Stimulated activated CD4-positive, alpha-beta T cell treated with anti-CD3 and anti-CD28 coated beads, TNF-alpha, amount 100 ng/mL, for 1 hour (primary cell): ENCODE results near the gene ATP9B.

Source experiments
- DNase-seq, 3 donors: peaks; one replicate each; pipeline ENCODE4 v3.0.0-alpha.2; 2020; ENCODE audit warnings: low read depth in 3 of 3, low spot score in 1 of 3

The ATP9B gene

DNA sequence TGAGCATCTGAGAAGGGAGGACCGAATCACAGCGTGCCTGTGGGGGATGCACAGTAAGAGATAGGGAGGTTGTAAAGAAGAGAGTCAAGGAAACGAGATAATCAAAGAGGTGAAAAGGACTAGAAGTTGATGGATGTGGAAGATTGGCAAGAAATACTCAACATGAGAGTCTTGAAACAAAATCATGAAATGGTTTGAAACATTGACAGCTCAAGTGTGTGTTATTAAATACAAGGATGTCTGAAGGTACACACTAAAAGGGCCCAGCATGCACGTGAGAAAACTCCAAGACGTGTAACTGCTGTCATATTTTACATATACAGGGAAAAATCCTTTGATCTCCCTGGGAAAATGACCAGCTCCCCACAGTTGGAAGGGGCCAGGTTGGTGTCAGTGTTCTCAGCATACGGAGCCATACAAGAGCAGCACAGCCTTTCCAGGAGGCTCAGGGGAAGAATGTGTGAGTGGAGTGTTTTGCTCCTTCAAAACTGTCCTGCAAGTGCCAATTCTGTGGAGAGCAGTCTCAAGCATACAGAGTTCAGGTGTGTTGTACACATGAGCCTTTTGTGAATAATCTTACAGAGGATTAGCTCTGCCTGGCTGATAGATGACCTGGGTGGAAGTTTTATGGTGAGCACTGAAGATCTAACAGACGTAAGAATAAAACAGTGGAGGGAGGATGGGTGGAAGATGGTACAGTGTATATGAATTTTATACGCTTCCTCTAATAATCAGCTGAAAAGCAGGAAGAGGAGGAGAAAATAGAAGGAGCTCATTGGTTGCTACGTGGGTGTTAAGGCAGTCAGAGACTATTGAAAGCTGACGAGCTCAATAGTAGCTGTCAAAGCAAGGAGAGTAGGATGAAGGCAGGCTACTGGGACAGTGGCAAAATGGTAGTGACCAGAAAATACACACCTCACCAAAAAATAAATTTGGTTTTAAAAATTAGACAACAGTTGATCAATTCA, 126.8 kb downstream of the ATP9B start:
- no peak for DNase-seq

GRCh38 chr18:79197531-79197930, 128.3 kb downstream of the ATP9B start:
- no peak for DNase-seq

- no peak for DNase-seq
Observed at GRCh38 chr18:79199691-79200374, 130.6 kb downstream of the ATP9B start.

GRCh38 chr18:79200546-79201268, 131.5 kb downstream of the ATP9B start:
- DNase-seq = no peak

DNA sequence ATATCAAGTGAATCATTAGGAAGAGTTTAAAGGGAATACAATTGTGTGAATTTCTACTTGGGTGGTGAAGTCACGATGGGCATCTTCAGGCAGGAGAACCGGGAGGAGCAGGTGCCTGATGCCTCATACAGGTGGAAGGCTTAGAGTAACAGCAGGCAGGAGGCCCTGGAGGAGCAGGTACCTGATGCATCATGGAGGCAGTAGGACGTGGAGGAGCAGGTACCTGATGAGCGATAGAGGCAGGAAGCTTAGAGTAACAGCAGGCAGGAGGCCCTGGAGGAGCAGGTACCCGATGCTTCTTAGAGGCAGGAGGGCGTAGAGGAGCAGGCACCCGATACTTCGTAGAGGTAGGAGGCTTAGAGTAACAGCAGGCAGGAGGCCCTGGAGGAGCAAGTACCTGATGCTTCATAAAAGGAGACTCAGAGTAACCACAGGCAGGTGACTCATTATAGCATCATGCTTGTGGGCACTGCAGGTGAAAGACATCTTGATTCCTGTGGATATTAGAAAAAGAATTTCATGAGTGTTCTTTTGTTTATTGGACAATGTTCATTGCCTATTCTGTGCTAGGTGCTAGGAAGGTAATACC, 133.9 kb downstream of the ATP9B start:
- peak in 2 of 3 donors; percentile 1 to 8 for DNase-seq

DNA sequence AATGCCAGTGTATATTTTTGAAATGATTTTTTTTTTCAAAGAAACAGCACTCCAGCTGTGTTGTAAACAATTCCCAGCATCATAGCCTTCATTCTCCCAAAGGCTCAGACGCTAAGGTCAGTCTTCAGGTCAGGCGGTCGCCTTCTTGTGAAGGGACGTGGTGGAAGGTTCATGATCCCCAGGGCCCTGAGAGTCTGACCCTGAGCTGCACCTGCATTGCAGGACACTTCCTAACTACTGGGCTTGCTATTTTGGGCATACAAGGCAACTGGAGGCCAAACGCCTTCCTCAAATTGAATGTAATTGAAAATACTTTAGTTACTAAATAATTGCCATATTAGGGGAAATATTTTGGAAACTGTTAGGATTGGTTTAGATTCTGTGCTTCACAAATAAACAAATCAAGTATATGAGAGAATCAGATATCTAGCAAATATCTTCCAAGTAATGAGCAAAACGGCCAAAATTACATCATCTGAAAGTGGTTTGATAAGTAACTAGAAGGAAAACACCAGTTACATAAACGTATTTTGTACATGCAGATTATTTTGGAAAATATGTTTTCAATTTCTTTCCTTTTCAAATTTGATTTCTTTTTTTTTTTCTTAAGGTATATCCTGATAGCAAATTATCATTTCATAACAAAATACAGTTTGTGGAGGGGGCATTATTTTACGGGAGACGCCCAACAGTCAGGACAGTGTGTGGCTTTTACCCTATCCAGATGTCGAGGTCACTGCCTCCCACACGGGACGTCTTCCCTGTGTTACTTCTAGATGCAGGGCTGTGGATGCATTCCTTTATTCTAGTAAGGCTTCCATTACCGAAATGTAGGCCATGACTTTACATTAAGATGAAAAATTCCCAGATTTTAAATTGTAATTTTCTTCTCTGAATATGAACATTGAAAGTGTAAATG, 136.0 kb downstream of the ATP9B start:
- no peak for DNase-seq

- no peak for DNase-seq
Observed at GRCh38 chr18:79206444-79206843, 137.2 kb downstream of the ATP9B start.

DNA sequence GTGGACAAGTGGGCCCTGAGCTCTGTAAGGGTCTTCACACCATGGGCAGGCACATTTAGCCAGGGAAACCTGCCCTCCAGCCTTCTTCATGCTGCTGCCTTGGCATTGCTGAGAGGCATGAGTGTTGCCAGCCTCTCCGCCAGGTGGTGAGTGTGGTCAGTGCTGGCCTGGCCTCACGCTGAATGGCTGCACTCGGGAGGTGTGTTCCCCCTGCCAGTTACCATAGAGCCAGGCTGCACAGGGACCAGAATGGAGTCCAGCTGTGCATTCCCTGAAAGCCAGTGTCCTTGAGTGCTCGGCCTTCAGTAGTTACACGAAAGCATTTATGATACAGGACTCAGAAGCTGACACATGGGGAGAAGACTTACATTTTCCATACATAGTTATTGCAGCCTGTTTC, 139.7 kb downstream of the ATP9B start:
- DNase-seq = no peak

GRCh38 chr18:79210002-79210910, 141.1 kb downstream of the ATP9B start:
- no peak for DNase-seq

- no peak for DNase-seq
Observed at GRCh38 chr18:79211844-79212243, 142.7 kb downstream of the ATP9B start.

GRCh38 chr18:79214056-79214455, 144.9 kb downstream of the ATP9B start:
- DNase-seq = no peak

GRCh38 chr18:79216176-79216575, 147.0 kb downstream of the ATP9B start:
- no peak for DNase-seq

GRCh38 chr18:79217979-79218604, 148.9 kb downstream of the ATP9B start:
- no peak for DNase-seq

DNA sequence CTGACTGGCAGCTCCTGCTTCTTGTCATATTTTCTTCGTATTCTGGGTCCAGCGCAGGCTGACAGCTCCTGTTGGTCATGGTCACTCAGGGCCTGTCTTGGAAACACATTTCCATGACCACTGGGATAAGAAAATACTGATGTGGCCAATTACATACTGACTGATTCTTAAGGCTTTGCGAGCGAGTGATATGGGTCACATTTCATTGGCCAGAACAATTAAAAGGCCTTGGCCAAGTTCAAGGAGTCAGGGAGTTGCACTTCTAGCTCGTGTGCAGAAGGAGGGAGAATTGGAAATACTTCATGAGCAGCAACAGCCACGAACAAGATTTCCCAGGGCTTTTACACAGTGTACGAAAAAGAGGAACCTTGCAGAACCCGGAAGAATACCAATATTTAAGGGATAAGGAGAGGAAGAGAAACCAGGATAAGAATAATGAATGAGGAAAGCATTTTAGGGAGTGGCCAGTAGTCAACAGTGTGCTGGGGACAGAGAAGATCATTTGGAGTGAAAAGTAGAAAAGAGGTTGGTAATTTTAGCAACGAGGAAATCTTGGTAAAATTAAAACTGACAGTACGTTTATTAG, 149.5 kb downstream of the ATP9B start:
- DNase-seq = no peak

- no peak for DNase-seq
Observed at GRCh38 chr18:79221136-79221535, 151.9 kb downstream of the ATP9B start.

DNA sequence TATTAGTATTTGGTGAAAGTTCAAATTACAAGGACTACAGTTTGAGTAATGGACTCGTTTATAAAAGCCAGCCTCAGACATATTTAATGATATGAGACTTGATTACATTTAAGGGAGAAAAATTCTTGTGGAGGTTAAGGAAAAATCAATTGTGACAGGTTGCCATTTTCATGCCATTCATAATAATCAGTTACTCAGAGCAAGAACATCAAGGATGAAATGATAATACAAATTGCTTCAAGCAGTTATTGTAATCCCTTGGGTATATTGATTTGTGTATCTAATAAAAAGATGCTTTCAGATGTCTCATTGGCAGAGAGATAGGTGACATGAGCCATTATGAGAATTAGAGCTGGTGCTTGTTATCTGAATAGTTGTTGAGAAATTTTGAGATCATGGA, 153.6 kb downstream of the ATP9B start:
- DNase-seq = no peak

- no peak for DNase-seq
Observed at GRCh38 chr18:79223431-79223830, 154.2 kb downstream of the ATP9B start.

GRCh38 chr18:79224381-79224780, 155.2 kb downstream of the ATP9B start:
- DNase-seq = no peak
